ENCODE data around the gene CAVIN2.
A peak's percentile ranks its signal among the peaks of the same experiment; 100 is the strongest.

The CAVIN2 gene

GRCh38 chr2:191864628-191865374 is 17.9 kb upstream of the CAVIN2 start:
- no peak for DNase-seq (ENCODE audit: low spot score)

- DNase-seq (ENCODE audit: low spot score), result no peak
Measured at GRCh38 chr2:191863988-191864387, 17.1 kb upstream of the CAVIN2 start.

GRCh38 chr2:191862156-191862775 is 15.4 kb upstream of the CAVIN2 start:
- DNase-seq (ENCODE audit: low spot score), result no peak

GRCh38 chr2:191860760-191861466 is 14.0 kb upstream of the CAVIN2 start:
- no peak for DNase-seq (ENCODE audit: low spot score)

- DNase-seq (ENCODE audit: low spot score), result no peak
Measured at GRCh38 chr2:191859681-191860080, 12.8 kb upstream of the CAVIN2 start.

- DNase-seq (ENCODE audit: low spot score), result no peak
Measured at GRCh38 chr2:191857886-191858285, 11.0 kb upstream of the CAVIN2 start.

- DNase-seq (ENCODE audit: low spot score), result no peak
Measured at GRCh38 chr2:191857259-191857805, 10.4 kb upstream of the CAVIN2 start.

- DNase-seq (ENCODE audit: low spot score), result no peak
Measured at GRCh38 chr2:191856111-191856876, 9.4 kb upstream of the CAVIN2 start.

GRCh38 chr2:191855382-191855781 is 8.5 kb upstream of the CAVIN2 start:
- no peak for DNase-seq (ENCODE audit: low spot score)

GRCh38 chr2:191854382-191855372 is 7.8 kb upstream of the CAVIN2 start:
- DNase-seq (ENCODE audit: low spot score), result peak; percentile 7

- peak; percentile 37 for DNase-seq (ENCODE audit: low spot score)
Measured at GRCh38 chr2:191853843-191854242, 7.0 kb upstream of the CAVIN2 start.

- DNase-seq (ENCODE audit: low spot score), result no peak
Measured at GRCh38 chr2:191851158-191851557, 4.3 kb upstream of the CAVIN2 start.

- DNase-seq (ENCODE audit: low spot score), result no peak
Measured at GRCh38 chr2:191848771-191849767, 2.2 kb upstream of the CAVIN2 start.

- no peak for DNase-seq (ENCODE audit: low spot score)
Measured at GRCh38 chr2:191847764-191848163, 876 bp upstream of the CAVIN2 start.

GRCh38 chr2:191845876-191846514 is 893 bp downstream of the CAVIN2 start:
- DNase-seq (ENCODE audit: low spot score), result no peak

- DNase-seq (ENCODE audit: low spot score), result no peak
Measured at GRCh38 chr2:191845248-191845715, 1.6 kb downstream of the CAVIN2 start.

- DNase-seq (ENCODE audit: low spot score), result no peak
Measured at GRCh38 chr2:191844706-191845105, 2.2 kb downstream of the CAVIN2 start.

GRCh38 chr2:191840921-191841320 is 6.0 kb downstream of the CAVIN2 start:
- DNase-seq (ENCODE audit: low spot score), result no peak

All from LoVo (cell line).